ENCODE measurements around the gene APOL2.

GRCh38 chr22:36253523-36254490 lies 14.5 kb upstream of the APOL2 start:
- no peak for TF ChIP-seq CTCF (optimal IDR thresholded peaks at IDR 0.05 in 1 of 3, IDR thresholded peaks at IDR 0.05 in 1 of 3, conservative IDR thresholded peaks at IDR 0.05 in 1 of 3; ENCODE audit: extremely low read depth in 1 of 3, insufficient read depth in 2 of 3, low read length in 3 of 3)
- no peak for TF ChIP-seq EZH2 (IDR thresholded peaks at IDR 0.05; ENCODE audit: low read length)

Data from keratinocyte (primary cell).